C4-2B (cell line): ENCODE results near the gene SACS.

Experiments used
- H3K27ac ChIP-seq: fragments of 450-650 bp; 2 replicates; pipeline ENCODE4 v1.5.1; 2017
- ZFX ChIP-seq: fragments of 450-650 bp; IDR thresholded peaks from 2 replicates; pipeline ENCODE4 v1.6.1; 2017
- TF ChIP-seq, protein P1 (sequence below): fragments of 450-650 bp; conservative IDR thresholded peaks from 2 replicates; pipeline ENCODE4 v1.5.1; 2017; ENCODE audit warnings: mild to moderate bottlenecking

The SACS gene

DNA sequence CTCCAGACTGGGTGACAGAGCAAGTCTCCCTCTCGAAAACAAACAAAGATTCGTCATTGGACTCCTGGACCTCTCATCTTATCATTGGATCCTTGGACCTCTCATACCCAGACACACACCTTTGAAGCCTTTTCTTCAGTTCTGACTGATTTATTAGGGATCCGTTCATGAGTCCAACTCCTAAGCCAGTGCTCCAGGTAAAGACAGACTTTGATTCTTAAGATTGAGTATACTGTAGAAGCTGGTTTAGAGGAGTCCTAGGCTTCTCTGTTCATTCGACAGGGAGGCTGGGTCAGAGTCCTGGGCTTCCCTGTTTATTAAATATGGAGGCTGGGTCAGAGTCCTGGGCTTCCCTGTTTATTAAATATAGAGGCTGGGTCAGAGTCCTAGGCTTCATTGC, 38.7 kb downstream of the SACS start:
- no peak for TF ChIP-seq ZFX
- TF ChIP-seq, protein P1, sequence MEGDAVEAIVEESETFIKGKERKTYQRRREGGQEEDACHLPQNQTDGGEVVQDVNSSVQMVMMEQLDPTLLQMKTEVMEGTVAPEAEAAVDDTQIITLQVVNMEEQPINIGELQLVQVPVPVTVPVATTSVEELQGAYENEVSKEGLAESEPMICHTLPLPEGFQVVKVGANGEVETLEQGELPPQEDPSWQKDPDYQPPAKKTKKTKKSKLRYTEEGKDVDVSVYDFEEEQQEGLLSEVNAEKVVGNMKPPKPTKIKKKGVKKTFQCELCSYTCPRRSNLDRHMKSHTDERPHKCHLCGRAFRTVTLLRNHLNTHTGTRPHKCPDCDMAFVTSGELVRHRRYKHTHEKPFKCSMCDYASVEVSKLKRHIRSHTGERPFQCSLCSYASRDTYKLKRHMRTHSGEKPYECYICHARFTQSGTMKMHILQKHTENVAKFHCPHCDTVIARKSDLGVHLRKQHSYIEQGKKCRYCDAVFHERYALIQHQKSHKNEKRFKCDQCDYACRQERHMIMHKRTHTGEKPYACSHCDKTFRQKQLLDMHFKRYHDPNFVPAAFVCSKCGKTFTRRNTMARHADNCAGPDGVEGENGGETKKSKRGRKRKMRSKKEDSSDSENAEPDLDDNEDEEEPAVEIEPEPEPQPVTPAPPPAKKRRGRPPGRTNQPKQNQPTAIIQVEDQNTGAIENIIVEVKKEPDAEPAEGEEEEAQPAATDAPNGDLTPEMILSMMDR = no peak

DNA sequence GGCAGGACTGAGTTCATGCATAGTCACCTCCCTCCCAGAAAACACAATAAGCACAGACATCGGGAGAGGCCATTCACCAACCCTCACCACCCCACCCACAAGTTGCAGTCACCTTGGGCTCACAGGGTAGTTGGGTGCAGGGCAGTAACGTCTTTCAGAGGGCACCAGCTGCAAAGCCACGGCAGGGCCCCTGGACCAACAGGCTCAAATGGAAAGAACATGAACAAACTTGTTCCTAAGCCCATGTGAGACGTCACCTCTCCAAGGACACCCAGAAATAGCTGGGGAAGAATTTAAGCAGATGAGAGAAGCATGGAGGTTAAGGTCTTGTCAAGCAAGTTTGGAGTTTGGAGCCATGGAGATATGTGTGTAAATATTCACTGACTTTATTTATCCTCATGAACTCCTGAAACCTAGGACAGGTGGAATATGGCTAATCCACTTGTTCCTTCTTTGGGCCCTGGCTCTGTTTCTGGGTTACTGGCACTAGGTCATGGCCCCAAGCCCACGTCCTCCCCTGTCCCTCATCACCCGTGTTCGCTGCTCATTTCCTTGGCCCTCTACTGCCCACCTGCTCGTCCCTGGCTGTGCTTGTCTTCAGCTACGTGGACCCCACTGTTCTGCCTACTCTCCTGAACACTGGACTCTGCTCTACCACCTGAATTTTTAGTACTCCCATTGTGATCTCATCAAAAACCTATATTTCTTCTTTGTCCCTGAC, 40.4 kb downstream of the SACS start:
- no peak for TF ChIP-seq ZFX
- TF ChIP-seq, protein P1 = no peak
- H3K27ac ChIP-seq = no peak overlapping the region

More for the DNA sequence above, 38.7 kb downstream of the SACS start:
- H3K27ac ChIP-seq = no peak overlapping the region

DNA sequence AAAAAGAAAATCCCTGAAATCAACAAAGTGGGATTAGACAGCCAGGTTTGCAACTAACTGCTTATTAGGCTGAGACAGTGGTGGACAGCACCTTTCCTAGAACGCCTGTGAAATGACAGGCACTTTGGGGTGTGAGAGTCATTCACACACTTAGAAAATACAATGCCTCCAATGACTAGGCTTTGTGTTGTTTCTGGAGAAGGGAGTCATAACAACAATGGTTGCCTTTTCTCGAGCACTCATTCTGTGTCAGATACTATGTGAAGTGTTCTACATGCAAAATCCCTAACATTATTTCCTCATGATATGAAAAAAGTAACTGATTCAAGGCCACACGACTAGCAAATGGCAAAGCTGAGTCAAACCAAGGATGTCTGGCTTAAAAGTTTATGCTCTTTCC, 41.2 kb downstream of the SACS start:
- TF ChIP-seq, protein P1 = no peak
- no peak for TF ChIP-seq ZFX
- no peak overlapping the region for H3K27ac ChIP-seq

DNA sequence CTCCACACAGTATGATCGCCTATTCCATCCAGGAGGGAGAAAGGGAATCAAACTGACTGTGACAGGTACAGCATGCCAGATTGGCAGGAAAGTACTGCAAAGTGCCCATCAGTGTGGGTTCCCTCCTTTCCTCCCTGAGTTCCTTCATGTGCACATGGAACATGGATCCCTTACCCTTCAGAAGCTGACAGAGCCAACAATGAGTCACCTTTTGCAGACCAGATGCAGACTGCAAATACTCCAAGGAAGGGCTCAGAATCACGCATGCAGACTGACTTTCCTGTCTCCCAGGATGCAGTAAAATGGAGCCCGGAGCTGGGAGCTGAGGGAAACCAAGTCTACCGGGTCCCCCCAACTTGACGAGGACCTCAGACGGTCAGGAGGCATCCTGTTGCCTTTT, 41.8 kb downstream of the SACS start:
- no peak overlapping the region for H3K27ac ChIP-seq
- no peak for TF ChIP-seq ZFX
- TF ChIP-seq, protein P1 = no peak

DNA sequence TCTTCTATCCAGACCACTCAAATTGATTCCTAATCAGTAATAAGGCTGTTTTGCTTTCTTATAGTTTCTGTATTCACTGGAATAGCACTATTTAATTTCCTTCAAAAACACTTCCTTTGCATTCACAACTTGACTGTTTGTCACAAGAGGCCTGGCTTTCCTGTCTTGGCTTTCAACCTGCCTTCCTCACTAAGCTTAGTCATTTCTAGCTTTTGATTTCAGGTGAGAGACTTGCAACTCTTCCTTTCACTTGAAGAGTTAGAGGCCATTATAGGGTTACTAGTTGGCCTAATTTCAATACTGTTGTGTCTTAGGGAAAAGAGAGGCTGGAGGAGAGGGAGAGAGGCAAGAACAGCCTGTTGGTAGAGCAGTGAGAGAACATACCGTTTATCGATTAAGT, 47.0 kb downstream of the SACS start:
- H3K27ac ChIP-seq = no peak overlapping the region
- TF ChIP-seq ZFX = no peak
- TF ChIP-seq, protein P1 = no peak

DNA sequence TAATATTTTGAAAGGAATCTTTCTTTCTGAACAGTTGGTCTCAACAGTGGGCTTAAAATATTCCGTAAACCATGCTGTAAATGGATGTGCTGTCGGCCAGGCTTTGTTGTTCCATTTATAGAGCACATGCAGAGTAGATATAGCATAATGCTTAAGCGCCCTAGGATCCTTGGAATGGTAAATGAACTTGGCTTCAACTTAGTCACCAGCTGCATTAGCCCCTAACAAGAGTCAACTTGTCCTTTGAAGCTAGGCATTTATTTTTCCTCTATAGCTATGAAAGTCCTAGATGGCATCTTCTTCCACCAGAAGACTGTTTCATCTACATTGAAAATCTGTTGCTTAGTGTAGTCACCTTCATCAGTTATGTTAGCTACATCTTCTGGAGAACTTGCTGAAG, 47.6 kb downstream of the SACS start:
- TF ChIP-seq, protein P1 = no peak
- no peak for TF ChIP-seq ZFX
- H3K27ac ChIP-seq = no peak overlapping the region

DNA sequence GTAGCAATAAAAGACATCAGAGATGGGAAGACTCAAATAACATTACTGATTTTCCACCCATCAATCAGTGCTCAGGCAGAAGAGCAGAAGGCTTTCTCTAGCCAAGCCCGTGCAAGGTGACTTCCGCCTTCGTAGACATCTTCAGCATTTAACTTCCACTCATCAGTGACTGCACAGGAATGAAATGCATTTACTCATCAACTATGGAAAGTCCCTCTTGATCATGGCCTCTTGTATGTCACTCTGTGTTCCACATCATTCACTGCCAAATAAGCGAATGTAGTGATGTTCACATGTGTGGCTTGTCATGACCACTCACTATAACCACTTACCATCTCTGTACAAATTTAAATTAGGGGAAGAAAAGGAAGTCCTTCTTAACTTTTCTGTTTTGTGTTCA, 49.4 kb downstream of the SACS start:
- no peak overlapping the region for H3K27ac ChIP-seq
- TF ChIP-seq, protein P1 = no peak
- no peak for TF ChIP-seq ZFX
